GM19328 (cell line): ENCODE results near the gene CSH1.
"Not testable (repeated sequence)": the region's sequence is repeated elsewhere in the genome, so short reads cannot be mapped to it uniquely, and the experiment has no call there.

Experiments used
- ATAC-seq: cut with Tn5 transposase; IDR thresholded peaks from one replicate; pipeline ENCODE4 v1.9.1; 2021; ENCODE audit warnings: mild to moderate bottlenecking, moderate library complexity; ENCODE audit not compliant: unreplicated experiment

The CSH1 gene

DNA sequence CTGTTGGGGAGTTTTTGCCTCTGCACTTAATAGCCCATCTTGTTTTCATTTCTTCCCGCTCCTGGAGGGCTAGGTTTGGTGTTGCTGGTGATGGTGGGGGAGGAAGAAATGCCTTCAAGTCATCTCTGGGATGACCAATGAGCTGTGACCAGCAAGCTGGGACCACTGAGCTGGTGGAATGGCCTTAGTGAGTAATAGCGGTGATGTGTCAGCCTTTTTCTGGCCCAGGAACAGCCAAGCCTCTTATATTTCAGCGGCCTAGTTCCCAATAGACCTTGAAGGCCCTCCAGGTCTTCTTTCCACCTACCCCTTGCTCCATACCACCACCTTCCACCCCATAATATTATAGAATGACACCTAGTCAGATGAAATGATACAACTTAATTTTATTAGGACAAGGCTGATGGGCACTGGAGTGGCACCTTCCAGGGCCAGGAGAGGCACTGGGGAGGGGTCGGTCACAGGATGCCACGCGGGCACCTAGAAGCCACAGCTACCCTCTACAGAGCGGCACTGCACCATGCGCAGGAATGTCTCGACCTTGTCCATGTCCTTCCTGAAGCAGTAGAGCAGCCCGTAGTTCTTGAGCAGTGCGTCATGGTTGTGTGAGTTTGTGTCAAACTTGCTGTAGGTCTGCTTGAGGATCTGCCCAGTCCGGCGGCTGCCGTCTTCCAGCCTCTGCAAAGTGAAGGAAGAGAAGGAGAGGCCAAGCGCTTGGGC is 24.6 kb downstream of the CSH1 start:
- not testable (repeated sequence) for ATAC-seq

DNA sequence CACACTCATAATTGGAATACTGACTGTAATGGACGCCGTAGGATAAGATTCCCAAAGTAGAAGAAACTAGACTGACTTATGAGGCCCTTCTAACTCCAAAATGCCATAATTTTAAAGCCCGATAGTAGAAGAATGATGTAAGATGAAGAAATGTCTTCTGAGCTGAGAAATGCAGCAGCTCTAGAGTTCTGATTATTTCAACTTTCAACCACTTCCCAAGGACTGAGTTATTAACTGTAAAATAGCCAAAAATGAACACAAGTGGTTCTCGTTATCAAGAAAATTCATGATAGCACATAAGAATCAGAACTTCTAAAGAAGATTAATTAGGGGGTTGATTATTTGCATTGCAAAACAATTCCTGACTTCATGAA is 26.1 kb downstream of the CSH1 start:
- not testable (repeated sequence) for ATAC-seq

DNA sequence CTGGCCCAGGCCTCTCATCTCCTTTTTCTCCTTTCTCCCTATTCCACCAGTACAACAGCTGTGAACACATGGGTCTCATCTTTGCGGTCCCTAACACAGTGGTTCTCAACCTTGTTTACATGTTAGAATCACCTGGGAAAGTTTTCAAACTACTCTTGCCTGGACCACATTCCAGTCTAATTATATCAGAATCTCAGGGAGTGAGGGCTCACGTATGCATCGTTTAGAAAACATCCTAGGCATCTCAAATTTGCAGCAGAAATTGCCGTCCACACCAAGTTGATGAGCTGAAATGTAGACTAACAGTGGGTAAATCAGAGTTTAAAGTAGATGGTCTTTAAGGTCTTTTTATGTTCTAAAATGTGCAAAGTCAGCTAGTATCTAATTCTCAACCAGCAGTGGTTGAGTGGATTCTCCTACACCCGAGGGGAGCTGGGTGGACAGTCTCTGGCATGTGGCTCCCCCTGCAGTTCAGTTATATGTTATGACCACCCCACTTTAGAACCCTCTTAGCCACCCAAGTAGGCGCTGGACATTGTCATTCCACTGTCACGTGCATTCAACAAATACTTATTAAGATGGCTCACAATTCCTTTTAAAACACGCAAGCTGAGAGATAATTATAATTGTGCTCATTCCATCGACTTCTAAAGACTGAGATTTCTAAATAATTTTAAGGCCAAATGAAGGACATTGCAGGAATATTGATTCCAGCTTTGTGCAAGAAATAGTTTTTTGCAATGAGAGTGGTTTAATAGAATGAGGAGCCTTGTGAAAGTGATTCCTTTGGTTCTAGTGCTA is 26.7 kb downstream of the CSH1 start:
- ATAC-seq = not testable (repeated sequence)

DNA sequence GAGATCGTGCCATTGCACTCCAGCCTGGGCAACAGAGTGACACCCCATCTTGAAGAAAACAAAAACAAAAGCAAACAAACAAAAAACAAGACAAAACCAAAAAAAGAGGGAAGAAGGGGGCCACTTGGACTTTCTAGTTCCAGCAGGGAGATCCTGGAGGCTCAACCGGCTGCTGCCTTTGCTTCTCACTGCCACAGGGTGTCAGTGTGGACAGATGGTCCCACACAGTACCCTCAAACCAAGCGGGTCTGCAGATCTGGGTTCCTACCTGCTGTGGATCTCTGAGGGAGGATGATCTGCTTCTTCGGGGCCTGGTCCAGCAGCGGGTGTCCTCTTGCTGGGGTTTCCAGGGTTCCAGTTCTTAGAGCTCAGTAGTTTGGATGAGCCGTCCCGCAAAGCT is 29.7 kb downstream of the CSH1 start:
- ATAC-seq = not testable (repeated sequence)

DNA sequence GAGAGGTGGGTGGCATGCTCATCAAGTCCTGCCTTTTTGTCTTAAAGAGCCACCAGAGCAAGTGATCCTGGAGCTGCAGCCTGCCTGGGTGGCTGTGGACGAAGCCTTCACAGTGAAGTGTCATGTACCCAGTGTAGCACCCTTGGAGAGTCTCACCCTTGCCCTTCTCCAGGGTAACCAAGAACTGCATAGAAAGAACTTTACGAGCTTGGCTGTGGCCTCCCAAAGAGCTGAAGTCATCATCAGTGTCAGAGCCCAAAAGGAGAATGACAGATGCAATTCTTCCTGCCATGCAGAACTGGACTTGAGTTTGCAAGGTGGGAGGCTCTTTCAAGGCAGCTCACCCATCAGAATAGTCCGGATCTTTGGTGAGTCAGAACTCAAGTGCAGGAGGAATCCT is 37.1 kb downstream of the CSH1 start:
- no peak for ATAC-seq

DNA sequence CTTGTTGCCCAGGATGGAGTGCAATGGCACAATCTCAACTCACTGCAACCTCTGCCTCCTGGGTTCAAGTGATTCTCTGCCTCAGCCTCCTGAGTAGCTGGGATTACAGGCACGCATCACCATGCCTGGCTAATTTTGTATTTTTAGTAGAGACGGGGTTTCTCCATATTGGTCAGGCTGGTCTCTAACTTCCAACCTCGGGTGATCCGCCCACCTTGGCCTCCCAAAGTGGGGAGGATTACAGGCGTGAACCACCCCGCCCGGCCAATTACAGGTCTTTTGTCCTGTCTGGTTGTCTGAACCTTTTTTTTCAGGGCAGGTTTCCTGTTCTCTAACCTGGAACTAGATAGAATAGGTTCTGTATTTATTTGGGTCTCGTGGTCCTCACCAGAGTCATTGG is 39.9 kb downstream of the CSH1 start:
- not testable (repeated sequence) for ATAC-seq

DNA sequence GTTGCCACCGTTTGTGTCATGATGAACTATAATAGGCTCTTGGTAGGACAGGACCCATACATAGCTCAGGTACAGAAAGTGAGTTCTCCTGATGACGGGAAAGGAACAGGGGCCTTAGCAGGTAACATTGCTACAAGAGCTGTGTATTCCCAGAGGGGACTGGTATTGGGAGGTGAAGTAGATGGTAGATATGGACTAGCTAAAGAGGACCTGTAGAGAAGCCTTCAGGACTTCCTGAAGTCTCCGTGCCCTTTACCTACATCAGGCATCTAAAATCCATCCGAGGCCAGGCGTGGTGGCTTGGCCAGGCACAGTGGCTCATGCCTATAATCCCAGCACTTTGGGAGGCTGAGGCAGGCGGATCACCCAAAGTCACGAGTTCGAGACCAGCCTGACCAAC is 41.2 kb downstream of the CSH1 start:
- ATAC-seq = no peak

DNA sequence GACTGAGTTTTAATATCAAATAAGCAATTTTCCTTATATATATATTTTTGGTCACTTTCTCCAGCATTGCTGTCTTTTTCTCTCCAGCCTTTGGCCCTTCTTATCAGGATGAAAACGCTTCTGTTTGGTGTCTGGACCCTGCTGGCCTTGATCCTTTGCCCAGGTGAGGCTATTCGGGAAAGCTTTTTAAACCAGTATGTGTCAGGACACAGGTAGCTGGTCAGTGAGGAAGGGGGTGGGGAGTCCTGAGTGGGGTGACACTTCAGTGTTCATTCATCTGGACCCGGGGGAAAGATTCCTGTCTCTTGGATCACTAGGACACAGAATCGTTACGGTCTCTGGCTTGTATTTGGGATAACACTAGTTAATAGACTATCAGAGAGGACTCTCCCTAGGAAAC is 41.7 kb downstream of the CSH1 start:
- ATAC-seq = no peak

DNA sequence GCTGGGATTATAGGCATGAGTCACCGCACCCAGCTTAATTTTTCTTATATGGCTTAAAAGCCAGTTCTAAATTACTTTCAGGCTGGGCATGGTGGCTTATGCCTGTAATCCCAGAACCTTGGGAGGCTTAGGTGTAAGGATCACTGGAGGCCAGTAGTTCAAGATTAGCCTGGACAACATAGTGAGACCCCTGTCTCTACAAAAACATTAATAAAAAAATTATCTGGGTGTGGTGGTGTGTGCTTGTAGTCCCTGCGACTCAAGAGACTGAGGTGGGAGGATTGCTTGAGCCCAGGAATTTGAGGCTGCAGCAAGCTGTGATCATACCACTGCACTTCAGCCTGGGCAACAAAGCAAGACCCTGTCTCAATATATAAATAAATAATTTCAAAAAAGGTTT is 43.1 kb downstream of the CSH1 start:
- no peak for ATAC-seq

DNA sequence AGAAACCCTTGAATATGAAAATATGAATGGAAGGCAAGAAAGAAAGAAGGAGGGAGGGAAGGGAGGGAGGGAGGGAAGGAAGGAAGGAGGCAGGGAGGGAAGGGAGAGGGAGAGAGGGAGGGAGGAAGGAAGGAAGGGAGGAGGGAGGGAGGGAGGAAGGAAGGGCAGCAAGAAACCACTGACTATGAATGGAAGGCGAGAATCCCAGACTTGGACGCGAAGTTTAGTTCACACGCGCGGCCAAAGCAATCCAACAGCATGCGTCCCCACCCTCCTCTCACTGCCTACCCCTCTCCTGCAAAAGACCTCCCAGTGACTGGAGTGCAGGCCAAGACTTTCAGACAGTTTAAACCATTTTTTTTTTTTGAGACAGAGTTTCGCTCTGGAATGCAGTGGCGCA is 46.0 kb downstream of the CSH1 start:
- no peak for ATAC-seq

DNA sequence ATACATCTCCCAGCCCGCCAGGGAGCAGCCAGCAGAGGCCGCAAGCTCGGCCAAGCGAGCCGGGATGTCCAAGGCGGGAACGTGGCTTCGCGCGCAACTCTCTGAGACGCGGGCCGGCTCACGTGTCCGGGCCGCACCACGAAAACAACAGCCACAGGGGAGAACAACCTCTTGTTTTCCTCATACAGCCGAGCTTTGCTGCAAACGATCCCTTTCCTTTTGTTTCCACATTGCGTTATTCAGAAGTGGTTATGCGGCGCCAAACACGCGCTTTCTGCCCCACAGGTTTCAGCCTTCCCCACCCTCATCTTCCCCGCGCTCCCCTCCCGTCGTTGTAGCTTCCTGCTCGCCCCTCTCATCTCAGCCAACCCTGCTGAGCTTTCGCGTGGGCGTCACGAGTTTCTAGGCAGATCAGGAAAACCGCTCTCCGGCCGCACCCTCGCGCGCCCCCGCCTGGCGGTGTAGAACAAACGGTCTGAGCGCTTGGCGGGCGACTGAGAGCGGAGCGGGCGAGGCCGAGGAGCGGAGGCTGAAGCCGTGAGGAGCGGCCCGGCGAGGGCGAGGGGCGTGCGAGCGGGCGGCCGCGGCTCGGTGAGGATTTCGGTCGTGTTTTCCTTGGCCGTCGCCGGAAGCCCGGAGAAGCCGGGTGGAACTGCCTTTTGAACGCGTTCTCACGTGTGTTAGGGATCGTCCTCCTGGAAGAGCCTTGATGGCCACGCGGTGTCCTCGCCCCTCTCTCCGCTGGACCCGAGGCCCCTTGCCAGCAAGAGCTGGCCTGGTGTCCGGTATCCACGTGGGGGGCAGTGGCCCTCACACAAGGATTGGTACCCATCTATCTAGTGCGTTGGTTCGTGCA is 47.3 kb downstream of the CSH1 start:
- peak; percentile 63 for ATAC-seq

DNA sequence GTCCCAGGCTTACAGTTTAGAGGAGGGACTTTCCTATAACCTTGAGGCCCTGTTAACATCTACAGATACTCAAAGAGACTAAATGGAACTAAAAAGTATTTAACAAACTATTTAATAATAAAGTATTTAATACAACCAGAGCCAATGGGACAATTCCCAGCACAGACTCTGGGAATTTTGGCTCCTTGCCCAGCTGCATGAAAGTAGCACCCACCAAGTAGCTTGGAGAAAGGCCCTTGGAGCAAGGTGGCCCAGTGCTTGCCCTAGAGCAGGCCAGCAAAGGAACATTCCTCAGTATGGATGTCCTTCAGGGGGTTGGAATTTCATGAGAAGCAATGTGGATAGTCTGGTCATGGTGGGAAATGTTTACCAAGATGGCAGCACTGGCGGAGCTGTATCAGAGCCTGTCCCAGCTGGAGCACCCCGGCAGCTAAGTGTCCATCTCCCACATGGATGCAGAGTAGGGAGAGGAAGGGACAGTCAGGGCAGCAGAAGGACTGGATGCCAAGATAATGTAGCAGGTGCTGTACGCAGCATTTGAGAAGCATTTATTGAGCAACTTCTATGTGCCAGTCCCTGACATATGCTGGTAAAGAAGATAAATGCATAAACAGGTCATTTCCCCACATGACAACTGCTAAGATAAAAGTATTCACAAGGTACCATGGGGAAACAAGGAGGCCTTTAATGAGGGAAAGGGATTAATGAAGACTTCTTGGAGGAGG is 48.7 kb downstream of the CSH1 start:
- no peak for ATAC-seq

DNA sequence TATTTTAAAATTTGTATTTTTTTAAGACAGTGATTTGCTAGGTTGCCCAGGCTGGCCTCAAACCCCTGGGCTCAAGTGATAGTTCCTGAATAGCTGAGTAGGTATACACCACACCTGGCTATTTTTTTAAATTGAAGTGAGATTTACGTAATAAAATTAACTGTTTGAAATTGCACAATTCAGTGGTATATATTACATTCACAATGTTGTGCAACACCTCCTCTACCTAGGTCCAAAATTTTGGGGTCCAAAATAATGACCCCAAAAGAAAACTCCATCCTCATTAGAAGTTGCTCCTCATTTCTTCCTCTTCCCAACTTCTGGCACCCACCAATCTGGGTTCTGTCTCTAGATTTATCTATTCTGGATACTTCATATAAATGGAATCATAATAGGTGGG is 50.9 kb downstream of the CSH1 start:
- no peak for ATAC-seq
